NCI-H1092 treated with DMSO at 0.1 percent for 48 hours (cell line): Measurements from ENCODE around the gene MAPT.
"Not testable (repeated sequence)": the region's sequence is repeated elsewhere in the genome, so short reads cannot be mapped to it uniquely, and the experiment has no call there.

ENCODE experiments used
- DNase-seq: peaks from one replicate; lab custom pipeline; 2025; lab: John Stamatoyannopoulos, UW

The MAPT gene

DNA sequence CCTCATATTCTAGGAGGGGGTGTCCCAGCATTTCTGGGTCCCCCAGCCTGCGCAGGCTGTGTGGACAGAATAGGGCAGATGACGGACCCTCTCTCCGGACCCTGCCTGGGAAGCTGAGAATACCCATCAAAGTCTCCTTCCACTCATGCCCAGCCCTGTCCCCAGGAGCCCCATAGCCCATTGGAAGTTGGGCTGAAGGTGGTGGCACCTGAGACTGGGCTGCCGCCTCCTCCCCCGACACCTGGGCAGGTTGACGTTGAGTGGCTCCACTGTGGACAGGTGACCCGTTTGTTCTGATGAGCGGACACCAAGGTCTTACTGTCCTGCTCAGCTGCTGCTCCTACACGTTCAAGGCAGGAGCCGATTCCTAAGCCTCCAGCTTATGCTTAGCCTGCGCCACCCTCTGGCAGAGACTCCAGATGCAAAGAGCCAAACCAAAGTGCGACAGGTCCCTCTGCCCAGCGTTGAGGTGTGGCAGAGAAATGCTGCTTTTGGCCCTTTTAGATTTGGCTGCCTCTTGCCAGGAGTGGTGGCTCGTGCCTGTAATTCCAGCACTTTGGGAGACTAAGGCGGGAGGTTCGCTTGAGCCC, 116.3 kb downstream of the MAPT start:
- DNase-seq, result no peak

DNA sequence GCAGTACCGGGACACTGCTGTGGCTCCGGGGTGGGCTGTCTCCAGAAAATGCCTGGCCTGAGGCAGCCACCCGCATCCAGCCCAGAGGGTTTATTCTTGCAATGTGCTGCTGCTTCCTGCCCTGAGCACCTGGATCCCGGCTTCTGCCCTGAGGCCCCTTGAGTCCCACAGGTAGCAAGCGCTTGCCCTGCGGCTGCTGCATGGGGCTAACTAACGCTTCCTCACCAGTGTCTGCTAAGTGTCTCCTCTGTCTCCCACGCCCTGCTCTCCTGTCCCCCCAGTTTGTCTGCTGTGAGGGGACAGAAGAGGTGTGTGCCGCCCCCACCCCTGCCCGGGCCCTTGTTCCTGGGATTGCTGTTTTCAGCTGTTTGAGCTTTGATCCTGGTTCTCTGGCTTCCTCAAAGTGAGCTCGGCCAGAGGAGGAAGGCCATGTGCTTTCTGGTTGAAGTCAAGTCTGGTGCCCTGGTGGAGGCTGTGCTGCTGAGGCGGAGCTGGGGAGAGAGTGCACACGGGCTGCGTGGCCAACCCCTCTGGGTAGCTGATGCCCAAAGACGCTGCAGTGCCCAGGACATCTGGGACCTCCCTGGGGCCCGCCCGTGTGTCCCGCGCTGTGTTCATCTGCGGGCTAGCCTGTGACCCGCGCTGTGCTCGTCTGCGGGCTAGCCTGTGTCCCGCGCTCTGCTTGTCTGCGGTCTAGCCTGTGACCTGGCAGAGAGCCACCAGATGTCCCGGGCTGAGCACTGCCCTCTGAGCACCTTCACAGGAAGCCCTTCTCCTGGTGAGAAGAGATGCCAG, 117.6 kb downstream of the MAPT start:
- DNase-seq, result no peak

DNA sequence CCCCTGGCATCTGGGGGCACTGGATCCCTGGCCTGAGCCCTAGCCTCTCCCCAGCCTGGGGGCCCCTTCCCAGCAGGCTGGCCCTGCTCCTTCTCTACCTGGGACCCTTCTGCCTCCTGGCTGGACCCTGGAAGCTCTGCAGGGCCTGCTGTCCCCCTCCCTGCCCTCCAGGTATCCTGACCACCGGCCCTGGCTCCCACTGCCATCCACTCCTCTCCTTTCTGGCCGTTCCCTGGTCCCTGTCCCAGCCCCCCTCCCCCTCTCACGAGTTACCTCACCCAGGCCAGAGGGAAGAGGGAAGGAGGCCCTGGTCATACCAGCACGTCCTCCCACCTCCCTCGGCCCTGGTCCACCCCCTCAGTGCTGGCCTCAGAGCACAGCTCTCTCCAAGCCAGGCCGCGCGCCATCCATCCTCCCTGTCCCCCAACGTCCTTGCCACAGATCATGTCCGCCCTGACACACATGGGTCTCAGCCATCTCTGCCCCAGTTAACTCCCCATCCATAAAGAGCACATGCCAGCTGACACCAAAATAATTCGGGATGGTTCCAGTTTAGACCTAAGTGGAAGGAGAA, 118.2 kb downstream of the MAPT start:
- no peak for DNase-seq

DNA sequence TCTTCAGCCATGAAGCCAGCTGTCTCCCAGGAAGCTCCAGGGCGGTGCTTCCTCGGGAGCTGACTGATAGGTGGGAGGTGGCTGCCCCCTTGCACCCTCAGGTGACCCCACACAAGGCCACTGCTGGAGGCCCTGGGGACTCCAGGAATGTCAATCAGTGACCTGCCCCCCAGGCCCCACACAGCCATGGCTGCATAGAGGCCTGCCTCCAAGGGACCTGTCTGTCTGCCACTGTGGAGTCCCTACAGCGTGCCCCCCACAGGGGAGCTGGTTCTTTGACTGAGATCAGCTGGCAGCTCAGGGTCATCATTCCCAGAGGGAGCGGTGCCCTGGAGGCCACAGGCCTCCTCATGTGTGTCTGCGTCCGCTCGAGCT, 118.8 kb downstream of the MAPT start:
- DNase-seq, result no peak

DNA sequence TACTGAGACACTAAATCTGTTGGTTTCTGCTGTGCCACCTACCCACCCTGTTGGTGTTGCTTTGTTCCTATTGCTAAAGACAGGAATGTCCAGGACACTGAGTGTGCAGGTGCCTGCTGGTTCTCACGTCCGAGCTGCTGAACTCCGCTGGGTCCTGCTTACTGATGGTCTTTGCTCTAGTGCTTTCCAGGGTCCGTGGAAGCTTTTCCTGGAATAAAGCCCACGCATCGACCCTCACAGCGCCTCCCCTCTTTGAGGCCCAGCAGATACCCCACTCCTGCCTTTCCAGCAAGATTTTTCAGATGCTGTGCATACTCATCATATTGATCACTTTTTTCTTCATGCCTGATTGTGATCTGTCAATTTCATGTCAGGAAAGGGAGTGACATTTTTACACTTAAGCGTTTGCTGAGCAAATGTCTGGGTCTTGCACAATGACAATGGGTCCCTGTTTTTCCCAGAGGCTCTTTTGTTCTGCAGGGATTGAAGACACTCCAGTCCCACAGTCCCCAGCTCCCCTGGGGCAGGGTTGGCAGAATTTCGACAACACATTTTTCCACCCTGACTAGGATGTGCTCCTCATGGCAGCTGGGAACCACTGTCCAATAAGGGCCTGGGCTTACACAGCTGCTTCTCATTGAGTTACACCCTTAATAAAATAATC, 119.3 kb downstream of the MAPT start:
- no peak for DNase-seq

DNA sequence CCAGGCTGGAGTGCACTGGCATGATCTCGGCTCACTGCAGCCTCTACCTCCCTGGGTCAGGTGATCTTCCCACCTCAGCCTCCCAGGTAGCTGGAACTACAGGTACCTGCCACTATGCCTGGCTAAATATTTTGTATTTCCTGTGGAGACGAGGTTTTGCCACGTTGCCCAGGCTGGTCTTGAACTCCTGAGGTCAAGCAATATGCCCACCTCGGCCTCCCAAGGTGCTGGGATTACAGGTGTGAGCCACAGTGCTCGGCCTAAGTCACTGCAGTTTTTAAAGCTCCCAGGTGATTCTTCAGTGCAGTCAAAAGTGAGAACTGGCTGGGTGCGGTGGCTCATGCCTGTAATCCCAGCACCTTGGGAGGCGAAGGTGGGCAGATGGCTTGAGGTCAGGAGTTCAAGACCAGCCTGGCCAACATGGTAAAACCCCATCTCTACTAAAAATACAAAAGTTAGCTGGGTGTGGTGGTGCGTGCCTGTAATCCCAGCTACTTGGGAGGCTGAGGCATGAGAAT, 125.1 kb downstream of the MAPT start:
- not testable (repeated sequence) for DNase-seq

DNA sequence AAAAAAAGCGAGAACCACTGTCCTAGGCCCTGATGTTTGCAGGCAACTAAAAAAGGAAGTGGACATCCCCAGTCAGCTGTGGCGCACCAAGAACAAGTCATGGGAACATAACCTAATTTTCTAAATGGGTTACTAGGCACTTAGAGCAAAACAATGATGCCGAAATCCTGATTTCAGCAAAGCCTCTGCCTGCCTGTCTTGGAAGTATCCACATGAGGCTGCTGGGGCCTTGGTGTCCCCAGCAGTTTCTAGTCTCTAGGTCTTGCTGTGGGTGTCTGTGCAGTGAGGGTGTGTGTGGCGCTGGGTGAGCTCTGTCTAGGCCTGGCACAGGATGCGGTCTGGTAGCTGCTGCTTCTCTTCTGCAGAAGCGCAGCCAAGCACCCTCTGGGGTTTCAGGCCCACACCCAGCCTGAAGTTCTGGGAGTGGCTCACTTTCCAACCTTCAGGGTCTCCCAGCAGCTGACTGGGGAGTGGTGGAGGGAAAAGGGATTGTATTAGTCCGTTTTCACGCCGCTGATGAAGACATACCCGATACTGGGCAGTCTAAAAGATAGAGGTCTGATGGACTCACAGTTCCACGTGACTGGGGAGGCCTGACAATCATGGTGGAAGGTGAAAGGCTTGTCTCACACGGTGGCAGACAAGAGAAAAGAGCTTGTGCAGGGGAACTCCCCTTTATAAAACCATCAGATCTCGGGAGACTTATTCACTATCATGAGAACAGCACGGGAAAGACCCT, 125.8 kb downstream of the MAPT start:
- no peak for DNase-seq

DNA sequence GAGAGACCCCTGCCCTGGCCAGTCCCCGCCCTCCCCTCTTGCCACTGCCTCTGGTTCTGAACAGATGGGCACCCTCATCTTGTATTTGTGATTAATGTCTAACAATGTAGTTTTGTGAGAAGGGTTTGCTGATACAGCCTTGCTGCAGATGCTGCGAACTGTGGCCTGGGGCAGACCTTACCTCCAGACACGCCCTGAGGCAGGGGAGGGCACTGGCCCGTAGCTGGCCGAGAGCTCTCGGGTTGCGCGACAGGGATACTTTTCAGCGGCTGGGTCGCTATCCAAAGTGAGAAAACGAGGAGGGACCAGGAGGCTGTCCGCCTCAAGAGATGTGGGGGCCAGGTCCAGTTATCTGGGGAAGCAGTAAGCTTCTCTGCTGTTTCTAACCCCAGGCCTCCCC, 126.6 kb downstream of the MAPT start:
- DNase-seq, result no peak

DNA sequence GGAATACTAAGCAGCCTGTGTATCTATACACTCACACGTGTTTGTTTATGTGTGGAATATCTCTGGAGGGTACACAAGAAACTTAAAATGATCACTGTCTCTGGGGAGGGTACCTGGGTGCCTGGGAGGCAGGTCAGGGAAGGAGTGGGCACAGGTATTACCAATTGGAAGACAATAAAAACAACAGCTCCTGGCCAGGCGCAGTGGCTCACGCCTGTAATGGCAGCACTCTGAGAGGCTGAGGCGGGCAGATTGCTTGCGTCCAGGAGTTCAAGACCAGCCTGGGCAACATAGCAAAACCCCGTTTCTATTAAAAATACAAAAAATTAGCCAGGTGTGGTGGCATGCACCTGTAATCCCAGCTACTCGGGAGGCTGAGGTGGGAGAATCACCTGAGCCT, 129.0 kb downstream of the MAPT start:
- DNase-seq, result not testable (repeated sequence)

DNA sequence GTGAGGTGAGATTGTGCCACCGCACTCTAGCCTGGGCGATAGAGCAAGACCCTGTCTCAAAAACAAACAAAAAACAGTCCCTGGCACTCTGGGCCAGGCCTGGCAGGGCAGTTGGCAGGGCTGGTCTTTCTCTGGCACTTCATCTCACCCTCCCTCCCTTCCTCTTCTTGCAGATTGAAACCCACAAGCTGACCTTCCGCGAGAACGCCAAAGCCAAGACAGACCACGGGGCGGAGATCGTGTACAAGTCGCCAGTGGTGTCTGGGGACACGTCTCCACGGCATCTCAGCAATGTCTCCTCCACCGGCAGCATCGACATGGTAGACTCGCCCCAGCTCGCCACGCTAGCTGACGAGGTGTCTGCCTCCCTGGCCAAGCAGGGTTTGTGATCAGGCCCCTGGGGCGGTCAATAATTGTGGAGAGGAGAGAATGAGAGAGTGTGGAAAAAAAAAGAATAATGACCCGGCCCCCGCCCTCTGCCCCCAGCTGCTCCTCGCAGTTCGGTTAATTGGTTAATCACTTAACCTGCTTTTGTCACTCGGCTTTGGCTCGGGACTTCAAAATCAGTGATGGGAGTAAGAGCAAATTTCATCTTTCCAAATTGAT, 129.5 kb downstream of the MAPT start:
- no peak for DNase-seq

DNA sequence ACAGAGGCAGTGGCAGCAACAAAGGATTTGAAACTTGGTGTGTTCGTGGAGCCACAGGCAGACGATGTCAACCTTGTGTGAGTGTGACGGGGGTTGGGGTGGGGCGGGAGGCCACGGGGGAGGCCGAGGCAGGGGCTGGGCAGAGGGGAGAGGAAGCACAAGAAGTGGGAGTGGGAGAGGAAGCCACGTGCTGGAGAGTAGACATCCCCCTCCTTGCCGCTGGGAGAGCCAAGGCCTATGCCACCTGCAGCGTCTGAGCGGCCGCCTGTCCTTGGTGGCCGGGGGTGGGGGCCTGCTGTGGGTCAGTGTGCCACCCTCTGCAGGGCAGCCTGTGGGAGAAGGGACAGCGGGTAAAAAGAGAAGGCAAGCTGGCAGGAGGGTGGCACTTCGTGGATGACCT, 130.2 kb downstream of the MAPT start:
- no peak for DNase-seq

DNA sequence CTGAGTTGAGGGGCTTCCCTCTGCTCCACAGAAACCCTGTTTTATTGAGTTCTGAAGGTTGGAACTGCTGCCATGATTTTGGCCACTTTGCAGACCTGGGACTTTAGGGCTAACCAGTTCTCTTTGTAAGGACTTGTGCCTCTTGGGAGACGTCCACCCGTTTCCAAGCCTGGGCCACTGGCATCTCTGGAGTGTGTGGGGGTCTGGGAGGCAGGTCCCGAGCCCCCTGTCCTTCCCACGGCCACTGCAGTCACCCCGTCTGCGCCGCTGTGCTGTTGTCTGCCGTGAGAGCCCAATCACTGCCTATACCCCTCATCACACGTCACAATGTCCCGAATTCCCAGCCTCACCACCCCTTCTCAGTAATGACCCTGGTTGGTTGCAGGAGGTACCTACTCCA, 130.7 kb downstream of the MAPT start:
- no peak for DNase-seq

DNA sequence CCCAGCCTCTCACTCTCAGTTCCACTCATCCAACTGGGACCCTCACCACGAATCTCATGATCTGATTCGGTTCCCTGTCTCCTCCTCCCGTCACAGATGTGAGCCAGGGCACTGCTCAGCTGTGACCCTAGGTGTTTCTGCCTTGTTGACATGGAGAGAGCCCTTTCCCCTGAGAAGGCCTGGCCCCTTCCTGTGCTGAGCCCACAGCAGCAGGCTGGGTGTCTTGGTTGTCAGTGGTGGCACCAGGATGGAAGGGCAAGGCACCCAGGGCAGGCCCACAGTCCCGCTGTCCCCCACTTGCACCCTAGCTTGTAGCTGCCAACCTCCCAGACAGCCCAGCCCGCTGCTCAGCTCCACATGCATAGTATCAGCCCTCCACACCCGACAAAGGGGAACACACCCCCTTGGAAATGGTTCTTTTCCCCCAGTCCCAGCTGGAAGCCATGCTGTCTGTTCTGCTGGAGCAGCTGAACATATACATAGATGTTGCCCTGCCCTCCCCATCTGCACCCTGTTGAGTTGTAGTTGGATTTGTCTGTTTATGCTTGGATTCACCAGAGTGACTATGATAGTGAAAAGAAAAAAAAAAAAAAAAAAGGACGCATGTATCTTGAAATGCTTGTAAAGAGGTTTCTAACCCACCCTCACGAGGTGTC, 131.3 kb downstream of the MAPT start:
- DNase-seq, result no peak

DNA sequence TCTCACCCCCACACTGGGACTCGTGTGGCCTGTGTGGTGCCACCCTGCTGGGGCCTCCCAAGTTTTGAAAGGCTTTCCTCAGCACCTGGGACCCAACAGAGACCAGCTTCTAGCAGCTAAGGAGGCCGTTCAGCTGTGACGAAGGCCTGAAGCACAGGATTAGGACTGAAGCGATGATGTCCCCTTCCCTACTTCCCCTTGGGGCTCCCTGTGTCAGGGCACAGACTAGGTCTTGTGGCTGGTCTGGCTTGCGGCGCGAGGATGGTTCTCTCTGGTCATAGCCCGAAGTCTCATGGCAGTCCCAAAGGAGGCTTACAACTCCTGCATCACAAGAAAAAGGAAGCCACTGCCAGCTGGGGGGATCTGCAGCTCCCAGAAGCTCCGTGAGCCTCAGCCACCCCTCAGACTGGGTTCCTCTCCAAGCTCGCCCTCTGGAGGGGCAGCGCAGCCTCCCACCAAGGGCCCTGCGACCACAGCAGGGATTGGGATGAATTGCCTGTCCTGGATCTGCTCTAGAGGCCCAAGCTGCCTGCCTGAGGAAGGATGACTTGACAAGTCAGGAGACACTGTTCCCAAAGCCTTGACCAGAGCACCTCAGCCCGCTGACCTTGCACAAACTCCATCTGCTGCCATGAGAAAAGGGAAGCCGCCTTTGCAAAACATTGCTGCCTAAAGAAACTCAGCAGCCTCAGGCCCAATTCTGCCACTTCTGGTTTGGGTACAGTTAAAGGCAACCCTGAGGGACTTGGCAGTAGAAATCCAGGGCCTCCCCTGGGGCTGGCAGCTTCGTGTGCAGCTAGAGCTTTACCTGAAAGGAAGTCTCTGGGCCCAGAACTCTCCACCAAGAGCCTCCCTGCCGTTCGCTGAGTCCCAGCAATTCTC, 132.1 kb downstream of the MAPT start:
- no peak for DNase-seq

DNA sequence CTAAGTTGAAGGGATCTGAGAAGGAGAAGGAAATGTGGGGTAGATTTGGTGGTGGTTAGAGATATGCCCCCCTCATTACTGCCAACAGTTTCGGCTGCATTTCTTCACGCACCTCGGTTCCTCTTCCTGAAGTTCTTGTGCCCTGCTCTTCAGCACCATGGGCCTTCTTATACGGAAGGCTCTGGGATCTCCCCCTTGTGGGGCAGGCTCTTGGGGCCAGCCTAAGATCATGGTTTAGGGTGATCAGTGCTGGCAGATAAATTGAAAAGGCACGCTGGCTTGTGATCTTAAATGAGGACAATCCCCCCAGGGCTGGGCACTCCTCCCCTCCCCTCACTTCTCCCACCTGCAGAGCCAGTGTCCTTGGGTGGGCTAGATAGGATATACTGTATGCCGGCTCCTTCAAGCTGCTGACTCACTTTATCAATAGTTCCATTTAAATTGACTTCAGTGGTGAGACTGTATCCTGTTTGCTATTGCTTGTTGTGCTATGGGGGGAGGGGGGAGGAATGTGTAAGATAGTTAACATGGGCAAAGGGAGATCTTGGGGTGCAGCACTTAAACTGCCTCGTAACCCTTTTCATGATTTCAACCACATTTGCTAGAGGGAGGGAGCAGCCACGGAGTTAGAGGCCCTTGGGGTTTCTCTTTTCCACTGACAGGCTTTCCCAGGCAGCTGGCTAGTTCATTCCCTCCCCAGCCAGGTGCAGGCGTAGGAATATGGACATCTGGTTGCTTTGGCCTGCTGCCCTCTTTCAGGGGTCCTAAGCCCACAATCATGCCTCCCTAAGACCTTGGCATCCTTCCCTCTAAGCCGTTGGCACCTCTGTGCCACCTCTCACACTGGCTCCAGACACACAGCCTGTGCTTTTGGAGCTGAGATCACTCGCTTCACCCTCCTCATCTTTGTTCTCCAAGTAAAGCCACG, 133.0 kb downstream of the MAPT start:
- peak; percentile 79 for DNase-seq

DNA sequence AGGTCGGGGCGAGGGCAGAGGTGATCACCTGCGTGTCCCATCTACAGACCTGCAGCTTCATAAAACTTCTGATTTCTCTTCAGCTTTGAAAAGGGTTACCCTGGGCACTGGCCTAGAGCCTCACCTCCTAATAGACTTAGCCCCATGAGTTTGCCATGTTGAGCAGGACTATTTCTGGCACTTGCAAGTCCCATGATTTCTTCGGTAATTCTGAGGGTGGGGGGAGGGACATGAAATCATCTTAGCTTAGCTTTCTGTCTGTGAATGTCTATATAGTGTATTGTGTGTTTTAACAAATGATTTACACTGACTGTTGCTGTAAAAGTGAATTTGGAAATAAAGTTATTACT, 133.6 kb downstream of the MAPT start:
- no peak for DNase-seq

DNA sequence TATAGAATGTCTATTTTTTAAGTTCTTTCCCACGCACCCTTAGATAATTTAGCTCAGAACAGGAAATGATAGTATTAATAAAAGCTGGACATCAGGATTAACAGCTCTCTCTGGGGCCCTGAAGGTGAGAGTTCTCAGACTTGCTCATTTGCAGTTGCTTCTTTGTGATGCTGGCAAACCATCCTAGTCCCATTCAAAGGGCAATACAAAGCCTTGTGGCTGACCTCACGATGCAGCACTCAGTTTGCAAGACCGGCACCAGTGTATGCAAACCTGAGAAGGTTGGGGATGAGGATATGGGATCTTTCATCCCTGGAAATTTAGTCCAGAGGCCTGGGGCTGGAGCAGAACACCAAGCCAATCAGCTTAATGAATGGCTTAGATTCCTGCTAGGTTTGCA, 134.0 kb downstream of the MAPT start:
- peak; percentile 20 for DNase-seq

DNA sequence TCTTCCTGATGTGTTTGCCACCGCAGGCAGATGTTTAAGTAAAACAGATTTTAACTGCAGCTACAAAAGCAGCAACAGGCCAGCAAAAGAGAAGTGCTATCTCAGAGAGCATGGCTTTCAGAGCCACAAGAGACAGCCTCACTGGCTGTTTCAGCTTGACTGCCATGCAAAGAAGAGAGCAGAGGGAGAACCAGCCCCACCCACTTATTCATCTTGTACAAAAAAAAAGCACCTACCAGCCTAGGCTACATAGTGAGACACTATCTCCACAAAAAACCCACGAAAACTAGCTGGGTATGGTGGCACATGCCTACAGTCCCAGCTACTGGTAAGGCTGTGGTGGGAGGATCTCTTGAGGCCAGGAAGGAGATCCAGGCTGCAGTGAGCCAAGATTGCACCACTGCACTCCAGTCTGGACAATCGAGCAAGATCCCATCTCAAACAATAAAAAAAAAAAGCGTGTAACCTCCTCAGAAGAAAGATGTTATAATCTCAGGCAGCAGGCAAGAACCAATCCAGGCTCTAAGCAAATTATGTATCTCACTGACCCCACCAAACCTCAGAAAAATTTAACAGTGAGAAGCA, 134.7 kb downstream of the MAPT start:
- DNase-seq, result no peak

DNA sequence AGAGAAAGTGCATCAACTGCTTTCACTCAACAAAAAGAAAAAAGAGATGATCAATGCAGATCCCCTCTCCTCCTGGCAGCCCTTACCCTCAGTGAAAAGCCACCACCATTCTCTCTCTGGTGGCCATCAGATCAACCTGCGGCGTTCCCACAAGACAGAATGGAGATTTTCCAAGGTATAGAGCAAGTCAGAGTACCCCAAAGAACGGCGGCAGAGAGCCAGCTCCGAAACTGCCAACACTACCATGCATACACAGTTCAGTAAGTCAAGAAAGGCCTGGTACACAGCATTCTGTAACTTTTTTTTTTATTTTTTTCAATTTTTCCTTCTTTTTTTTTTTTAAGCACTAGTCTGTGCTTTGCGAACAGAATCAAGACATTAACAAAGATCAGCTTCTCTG, 135.3 kb downstream of the MAPT start:
- no peak for DNase-seq
